Breast epithelium (tissue), 4 donors: ENCODE data around the gene EIF5A2. TPM values are rescaled to one million over a fixed set of nuclear protein-coding genes. Genes with fewer than 3 reads are reported as not detected.

Experiments used
- DNase-seq, 2 donors: peaks; one replicate each; pipeline ENCODE4 v3.0.0-alpha.2; 2019; ENCODE audit warnings: low spot score in 2 of 2
- H3K27ac ChIP-seq, 2 donors: fragments of 200-600 bp; sonication (generic) in 1 of 2; one replicate each; pipeline ENCODE4 v1.5.1; 2016 to 2019; ENCODE audit warnings: mild to moderate bottlenecking in 1 of 2
- H3K27me3 ChIP-seq, 2 donors: fragments of 200-600 bp; sonication (generic) in 1 of 2; one replicate each; pipeline versions ENCODE4 v1.5.1 to v1.6.0; 2017 to 2019; ENCODE audit warnings: control low read depth in 1 of 2, mild to moderate bottlenecking in 1 of 2
- H3K36me3 ChIP-seq: fragments of 200-600 bp; one replicate; pipeline ENCODE4 v1.5.1; 2019
- H3K4me1 ChIP-seq, 2 donors: fragments of 200-600 bp; sonication (generic); one replicate each; pipeline ENCODE4 v1.5.1; 2016 to 2019; ENCODE audit warnings: control low read depth in 1 of 2
- H3K4me3 ChIP-seq, 3 donors: fragments of 200-600 bp; sonication (generic); 1 replicate in 2 of 3; 2 replicates in 1 of 3; pipeline ENCODE4 v1.5.1; 2016 to 2019; ENCODE audit warnings: mild to moderate bottlenecking in 3 of 3, moderate library complexity in 2 of 3
- H3K9me3 ChIP-seq, 2 donors: fragments of 200-600 bp; sonication (generic) in 1 of 2; one replicate each; pipeline ENCODE4 v1.5.1; 2016 to 2019; ENCODE audit warnings: control low read depth in 1 of 2
- POLR2A ChIP-seq: fragments of 450-650 bp; IDR thresholded peaks from one replicate; pipeline ENCODE4 v1.6.1; 2016; ENCODE audit warnings: antibody characterized with exemption, mild to moderate bottlenecking, moderate library complexity
- POLR2AphosphoS5 ChIP-seq, 3 donors: sonication (generic); formaldehyde crosslinking; IDR thresholded peaks; one replicate each; pipeline ENCODE4 v1.6.1; 2017; ENCODE audit warnings: antibody characterized with exemption in 3 of 3
- intact Hi-C: fragments of 100-400 bp; cut with DNase I; formaldehyde crosslinking; loops from one replicate; pipeline ENCODE4 v1.15.1; 2023; ENCODE audit warnings: low total_unique reads
- total RNA-seq, 3 donors: library from RNA; depleted of rRNA; stranded (reverse); fragments of >200 nt; gene quantifications; one replicate each; pipeline ENCODE4 v1.1.0, GENCODE V29; 2016
- TF ChIP-seq, protein P1 (sequence below), 3 donors: fragments of 450-650 bp; IDR thresholded peaks; one replicate each; pipeline ENCODE4 v1.5.1; 2016 to 2017; ENCODE audit warnings: antibody characterized with exemption in 3 of 3, mild to moderate bottlenecking in 3 of 3, moderate library complexity in 3 of 3

The EIF5A2 gene
- total RNA-seq, 3 donors from 2014 or later: 4.7 to 7.4 (median 5.2) TPM

DNA sequence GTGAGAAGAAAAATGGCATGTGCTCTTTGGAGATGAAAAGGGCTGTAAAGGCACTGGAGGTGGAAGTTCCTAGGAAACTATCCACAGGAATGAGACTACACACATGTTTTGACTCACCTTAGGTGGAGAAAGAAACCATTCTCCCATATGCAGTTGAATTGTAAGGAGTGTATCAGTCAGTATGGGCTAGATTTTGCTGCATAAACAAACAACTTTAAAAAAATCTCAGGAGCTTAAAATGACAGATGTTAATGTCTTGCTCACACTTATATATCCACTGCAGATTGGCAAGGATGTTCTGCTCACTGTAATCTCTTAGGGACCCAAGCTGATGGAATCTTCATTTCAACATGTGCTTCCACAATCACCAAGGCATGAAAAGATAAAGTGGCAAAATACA lies 64.1 kb downstream of the EIF5A2 start:
- intact Hi-C loops: no loop called here
- H3K27me3 ChIP-seq: no peaks in the 10 kb centered on the region
- TF ChIP-seq, protein P1, sequence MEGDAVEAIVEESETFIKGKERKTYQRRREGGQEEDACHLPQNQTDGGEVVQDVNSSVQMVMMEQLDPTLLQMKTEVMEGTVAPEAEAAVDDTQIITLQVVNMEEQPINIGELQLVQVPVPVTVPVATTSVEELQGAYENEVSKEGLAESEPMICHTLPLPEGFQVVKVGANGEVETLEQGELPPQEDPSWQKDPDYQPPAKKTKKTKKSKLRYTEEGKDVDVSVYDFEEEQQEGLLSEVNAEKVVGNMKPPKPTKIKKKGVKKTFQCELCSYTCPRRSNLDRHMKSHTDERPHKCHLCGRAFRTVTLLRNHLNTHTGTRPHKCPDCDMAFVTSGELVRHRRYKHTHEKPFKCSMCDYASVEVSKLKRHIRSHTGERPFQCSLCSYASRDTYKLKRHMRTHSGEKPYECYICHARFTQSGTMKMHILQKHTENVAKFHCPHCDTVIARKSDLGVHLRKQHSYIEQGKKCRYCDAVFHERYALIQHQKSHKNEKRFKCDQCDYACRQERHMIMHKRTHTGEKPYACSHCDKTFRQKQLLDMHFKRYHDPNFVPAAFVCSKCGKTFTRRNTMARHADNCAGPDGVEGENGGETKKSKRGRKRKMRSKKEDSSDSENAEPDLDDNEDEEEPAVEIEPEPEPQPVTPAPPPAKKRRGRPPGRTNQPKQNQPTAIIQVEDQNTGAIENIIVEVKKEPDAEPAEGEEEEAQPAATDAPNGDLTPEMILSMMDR (IDR thresholded peaks at IDR 0.05): no peak
- TF ChIP-seq POLR2A (no peak), POLR2AphosphoS5 (IDR thresholded peaks at IDR 0.05) (no peak)
- no peaks in the 10 kb centered on the region for H3K36me3 ChIP-seq
- no peak overlapping the region for H3K27ac ChIP-seq
- H3K4me3 ChIP-seq: no peak overlapping the region
- no peak for DNase-seq
- no peaks in the 10 kb centered on the region for H3K9me3 ChIP-seq
- H3K4me1 ChIP-seq: no peaks in the 10 kb centered on the region

DNA sequence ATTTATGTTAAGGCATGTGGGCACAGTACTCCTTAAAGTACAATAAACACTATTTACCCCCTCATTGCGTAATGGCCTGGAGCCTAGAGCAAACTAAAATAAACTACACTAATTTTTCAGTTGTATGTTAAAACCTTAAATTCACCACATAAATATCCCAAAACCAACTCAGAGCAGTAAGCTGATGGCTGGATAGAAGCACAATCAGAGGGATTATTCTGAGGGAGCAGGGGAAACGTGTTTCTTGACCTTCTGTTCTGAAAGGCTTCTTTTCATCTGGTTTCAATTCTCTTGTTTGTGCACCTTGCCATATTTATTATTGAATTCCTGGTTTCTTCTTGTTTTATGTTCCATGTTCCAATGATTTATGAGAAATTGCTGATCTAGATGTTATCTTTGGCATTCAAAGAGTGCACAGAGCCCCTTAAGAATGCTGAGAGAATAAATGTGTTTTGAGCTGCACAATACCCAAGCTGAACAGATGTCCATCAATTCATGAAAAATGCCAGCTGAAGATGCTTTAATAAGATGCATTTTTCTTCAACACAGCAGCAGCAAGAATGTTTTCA lies 68.1 kb downstream of the EIF5A2 start:
- no peaks in the 10 kb centered on the region for H3K36me3 ChIP-seq
- intact Hi-C loops: no loop called here
- no peak for DNase-seq
- TF ChIP-seq POLR2A (no peak), POLR2AphosphoS5 (IDR thresholded peaks at IDR 0.05) (no peak)
- TF ChIP-seq, protein P1 (IDR thresholded peaks at IDR 0.05): no peak
- H3K27me3 ChIP-seq: no peaks in the 10 kb centered on the region
- H3K9me3 ChIP-seq: no peaks in the 10 kb centered on the region
- no peak overlapping the region for H3K4me3 ChIP-seq
- no peaks in the 10 kb centered on the region for H3K4me1 ChIP-seq
- H3K27ac ChIP-seq: no peak overlapping the region

GRCh38 chr3:170839518-170840100 lies 68.8 kb downstream of the EIF5A2 start:
- H3K36me3 ChIP-seq: no peaks in the 10 kb centered on the region
- no peaks in the 10 kb centered on the region for H3K4me1 ChIP-seq
- H3K9me3 ChIP-seq: no peaks in the 10 kb centered on the region
- H3K4me3 ChIP-seq: no peak overlapping the region
- H3K27me3 ChIP-seq: no peaks in the 10 kb centered on the region
- TF ChIP-seq, protein P1 (IDR thresholded peaks at IDR 0.05): no peak
- no peak for TF ChIP-seq POLR2A
- no peak for TF ChIP-seq POLR2AphosphoS5 (IDR thresholded peaks at IDR 0.05)
- intact Hi-C loops: no loop called here
- no peak for DNase-seq
- H3K27ac ChIP-seq: no peak overlapping the region

Other genes starting within 250 kb of the EIF5A2 start
- gene RPL22L1, start 38.4 kb downstream of the EIF5A2 start, total RNA-seq: 100 to 1,000 TPM in 2 of 3 donors, 10 to 100 TPM in 1; 36.5 to 196 (median 114) TPM
- gene SLC2A2, start 118.1 kb upstream of the EIF5A2 start, total RNA-seq: not detected